ENCODE data around the gene CDK5RAP2.

The CDK5RAP2 gene

GRCh38 chr9:120393386-120394057 lies 186.4 kb downstream of the CDK5RAP2 start:
- DNase-seq, result no peak

GRCh38 chr9:120392711-120393110 lies 187.3 kb downstream of the CDK5RAP2 start:
- DNase-seq, result no peak

GRCh38 chr9:120392245-120392644 lies 187.7 kb downstream of the CDK5RAP2 start:
- DNase-seq, result no peak

GRCh38 chr9:120391691-120392090 lies 188.3 kb downstream of the CDK5RAP2 start:
- DNase-seq, result no peak

GRCh38 chr9:120390637-120391190 lies 189.3 kb downstream of the CDK5RAP2 start:
- no peak for DNase-seq

- DNase-seq, result no peak
Measured at GRCh38 chr9:120389867-120390266, 190.1 kb downstream of the CDK5RAP2 start.

- DNase-seq, result no peak
Measured at GRCh38 chr9:120389300-120389699, 190.7 kb downstream of the CDK5RAP2 start.

GRCh38 chr9:120388003-120388855 lies 191.7 kb downstream of the CDK5RAP2 start:
- DNase-seq, result no peak

GRCh38 chr9:120387257-120388002 lies 192.5 kb downstream of the CDK5RAP2 start:
- DNase-seq, result no peak

GRCh38 chr9:120386390-120387131 lies 193.4 kb downstream of the CDK5RAP2 start:
- DNase-seq, result no peak

GRCh38 chr9:120385606-120386389 lies 194.2 kb downstream of the CDK5RAP2 start:
- no peak for DNase-seq

- DNase-seq, result no peak
Measured at GRCh38 chr9:120384925-120385272, 195.1 kb downstream of the CDK5RAP2 start.

GRCh38 chr9:120383999-120384924 lies 195.7 kb downstream of the CDK5RAP2 start:
- DNase-seq, result no peak

GRCh38 chr9:120383611-120383998 lies 196.4 kb downstream of the CDK5RAP2 start:
- DNase-seq, result no peak

- no peak for DNase-seq
Measured at GRCh38 chr9:120382453-120382852, 197.5 kb downstream of the CDK5RAP2 start.

- DNase-seq, result no peak
Measured at GRCh38 chr9:120381839-120382238, 198.1 kb downstream of the CDK5RAP2 start.

GRCh38 chr9:120379611-120380010 lies 200.4 kb downstream of the CDK5RAP2 start:
- DNase-seq, result no peak

- DNase-seq, result no peak
Measured at GRCh38 chr9:120378680-120379079, 201.3 kb downstream of the CDK5RAP2 start.

- no peak for DNase-seq
Measured at GRCh38 chr9:120377268-120378159, 202.5 kb downstream of the CDK5RAP2 start.

- DNase-seq, result no peak
Measured at GRCh38 chr9:120376101-120376500, 203.9 kb downstream of the CDK5RAP2 start.

Data from RPMI8226 (cell line).